Glutamatergic neuron (in vitro differentiated cells): ENCODE data around the gene ZBTB7C. TPM values are rescaled to one million over a fixed set of nuclear protein-coding genes. Genes with fewer than 3 reads are reported as not detected.
A peak's percentile ranks its signal among the peaks of the same experiment; 100 is the strongest.

ENCODE experiments used
- DNase-seq: peaks from one replicate; pipeline ENCODE4 v3.0.0; 2022
- H3K27ac Mint-ChIP-seq: one replicate; pipeline ENCODE4 v1.8.0; 2020; ENCODE audit warnings: mild to moderate bottlenecking, mixed read lengths, inconsistent platforms; ENCODE audit not compliant: unreplicated experiment
- H3K27me3 Mint-ChIP-seq: one replicate; pipeline ENCODE4 v1.8.0; 2020; ENCODE audit warnings: mild to moderate bottlenecking, moderate library complexity, mixed read lengths, inconsistent platforms; ENCODE audit not compliant: unreplicated experiment
- H3K36me3 Mint-ChIP-seq: one replicate; pipeline ENCODE4 v1.8.0; 2020; ENCODE audit warnings: mild to moderate bottlenecking, mixed read lengths, inconsistent platforms; ENCODE audit not compliant: unreplicated experiment
- H3K4me1 Mint-ChIP-seq: one replicate; pipeline ENCODE4 v1.8.0; 2020; ENCODE audit warnings: mild to moderate bottlenecking, low read depth, mixed read lengths, inconsistent platforms; ENCODE audit not compliant: unreplicated experiment
- H3K4me3 Mint-ChIP-seq: one replicate; pipeline ENCODE4 v1.8.0; 2020; ENCODE audit warnings: mild to moderate bottlenecking, mixed read lengths, inconsistent platforms; ENCODE audit not compliant: unreplicated experiment
- H3K9me3 Mint-ChIP-seq: one replicate; pipeline ENCODE4 v1.8.0; 2020; ENCODE audit warnings: mild to moderate bottlenecking, moderate library complexity, mixed read lengths, inconsistent platforms; ENCODE audit not compliant: unreplicated experiment
- total RNA-seq: library from RNA; stranded (reverse); fragmentation: NEBNext Ultra II Directional; extraction: Animal tissue kit (Norgen Biotek cat#: 25700); gene quantifications from one replicate; pipeline ENCODE4 v1.2.1, GENCODE V29; 2021; ENCODE audit not compliant: unreplicated experiment
- TF ChIP-seq, protein P1 (sequence below): fragments of 200-600 bp; sonication (generic); IDR thresholded peaks from one replicate; pipeline ENCODE4 v1.5.0; 2021; ENCODE audit not compliant: partially characterized antibody, unreplicated experiment

The ZBTB7C gene
- total RNA-seq, 1 donor from 2014 or later: 10.6 TPM

DNA sequence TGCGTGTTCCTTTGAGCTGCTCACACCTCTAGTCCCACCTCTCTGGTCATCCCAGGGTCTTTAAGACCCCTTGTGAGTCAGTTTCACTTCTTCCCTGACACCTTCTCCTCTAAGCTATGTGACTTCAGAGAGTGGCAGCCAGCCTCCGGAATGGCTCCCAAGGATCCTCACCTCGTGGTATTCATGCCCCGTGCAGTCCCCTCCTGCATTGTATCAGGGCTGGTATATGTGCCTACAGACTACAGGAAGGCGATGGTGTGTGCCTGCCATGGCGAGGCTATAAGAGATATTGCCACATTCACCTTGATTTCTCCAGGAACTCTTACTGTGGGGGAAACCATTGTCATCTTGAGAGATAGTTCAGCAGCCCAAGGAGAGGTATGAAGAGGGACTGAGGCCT, 350.7 kb downstream of the ZBTB7C start:
- TF ChIP-seq, protein P1, sequence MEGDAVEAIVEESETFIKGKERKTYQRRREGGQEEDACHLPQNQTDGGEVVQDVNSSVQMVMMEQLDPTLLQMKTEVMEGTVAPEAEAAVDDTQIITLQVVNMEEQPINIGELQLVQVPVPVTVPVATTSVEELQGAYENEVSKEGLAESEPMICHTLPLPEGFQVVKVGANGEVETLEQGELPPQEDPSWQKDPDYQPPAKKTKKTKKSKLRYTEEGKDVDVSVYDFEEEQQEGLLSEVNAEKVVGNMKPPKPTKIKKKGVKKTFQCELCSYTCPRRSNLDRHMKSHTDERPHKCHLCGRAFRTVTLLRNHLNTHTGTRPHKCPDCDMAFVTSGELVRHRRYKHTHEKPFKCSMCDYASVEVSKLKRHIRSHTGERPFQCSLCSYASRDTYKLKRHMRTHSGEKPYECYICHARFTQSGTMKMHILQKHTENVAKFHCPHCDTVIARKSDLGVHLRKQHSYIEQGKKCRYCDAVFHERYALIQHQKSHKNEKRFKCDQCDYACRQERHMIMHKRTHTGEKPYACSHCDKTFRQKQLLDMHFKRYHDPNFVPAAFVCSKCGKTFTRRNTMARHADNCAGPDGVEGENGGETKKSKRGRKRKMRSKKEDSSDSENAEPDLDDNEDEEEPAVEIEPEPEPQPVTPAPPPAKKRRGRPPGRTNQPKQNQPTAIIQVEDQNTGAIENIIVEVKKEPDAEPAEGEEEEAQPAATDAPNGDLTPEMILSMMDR: no peak
- peaks cover 10% of the 10 kb centered on the region for H3K27me3 Mint-ChIP-seq
- peaks cover 36% of the 10 kb centered on the region for H3K4me1 Mint-ChIP-seq
- peaks cover 20% of the 10 kb centered on the region for H3K9me3 Mint-ChIP-seq
- no peak overlapping the region for H3K4me3 Mint-ChIP-seq
- no peak for DNase-seq
- no peak overlapping the region for H3K27ac Mint-ChIP-seq
- H3K36me3 Mint-ChIP-seq: no peaks in the 10 kb centered on the region

DNA sequence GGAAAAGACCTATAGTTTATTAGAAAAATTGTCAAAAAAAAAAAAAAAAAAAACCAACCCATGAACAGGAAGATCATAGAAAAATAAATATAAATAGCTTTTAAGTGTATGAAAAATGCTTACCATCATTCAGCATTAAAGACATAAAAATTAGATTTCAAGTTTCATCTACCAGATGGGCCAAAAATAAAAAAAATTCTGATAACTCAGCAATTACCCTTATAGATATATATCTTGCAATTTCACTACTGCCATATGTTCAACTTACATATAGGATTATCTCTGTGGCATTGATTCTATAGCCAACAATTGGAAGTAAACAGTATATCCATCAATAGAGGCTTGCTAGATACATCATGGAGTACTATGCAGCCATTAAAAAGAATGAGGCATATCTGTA, 352.2 kb downstream of the ZBTB7C start:
- TF ChIP-seq, protein P1: no peak
- H3K4me3 Mint-ChIP-seq: no peak overlapping the region
- H3K27ac Mint-ChIP-seq: no peak overlapping the region
- peaks cover 36% of the 10 kb centered on the region for H3K4me1 Mint-ChIP-seq
- H3K27me3 Mint-ChIP-seq: peaks cover 11% of the 10 kb centered on the region
- peaks cover 19% of the 10 kb centered on the region for H3K9me3 Mint-ChIP-seq
- DNase-seq: no peak
- H3K36me3 Mint-ChIP-seq: no peaks in the 10 kb centered on the region

DNA sequence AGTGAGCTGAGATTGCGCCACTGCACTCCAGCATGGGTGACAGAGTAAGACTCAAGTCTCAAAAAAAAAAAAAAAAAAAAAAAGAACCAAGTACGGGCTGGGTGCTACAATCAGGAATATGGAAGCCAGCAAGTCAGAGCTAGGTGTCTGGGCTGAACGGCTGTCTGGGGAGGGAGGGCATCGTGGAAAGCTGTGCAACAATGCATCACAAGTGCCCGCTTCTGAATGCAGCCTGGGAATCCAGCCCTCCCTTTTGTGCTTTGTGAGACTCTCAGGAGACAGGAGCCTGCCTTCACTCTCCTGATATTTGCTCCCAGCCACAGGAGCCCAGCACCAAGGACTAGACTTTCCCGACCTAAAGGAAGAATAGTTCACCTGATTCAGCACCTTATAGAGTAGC, 353.8 kb downstream of the ZBTB7C start:
- Mint-ChIP-seq H3K27me3 (peaks cover 11% of the 10 kb centered on the region), H3K4me3 (no peak overlapping the region), H3K4me1 (peaks cover 35% of the 10 kb centered on the region)

DNA sequence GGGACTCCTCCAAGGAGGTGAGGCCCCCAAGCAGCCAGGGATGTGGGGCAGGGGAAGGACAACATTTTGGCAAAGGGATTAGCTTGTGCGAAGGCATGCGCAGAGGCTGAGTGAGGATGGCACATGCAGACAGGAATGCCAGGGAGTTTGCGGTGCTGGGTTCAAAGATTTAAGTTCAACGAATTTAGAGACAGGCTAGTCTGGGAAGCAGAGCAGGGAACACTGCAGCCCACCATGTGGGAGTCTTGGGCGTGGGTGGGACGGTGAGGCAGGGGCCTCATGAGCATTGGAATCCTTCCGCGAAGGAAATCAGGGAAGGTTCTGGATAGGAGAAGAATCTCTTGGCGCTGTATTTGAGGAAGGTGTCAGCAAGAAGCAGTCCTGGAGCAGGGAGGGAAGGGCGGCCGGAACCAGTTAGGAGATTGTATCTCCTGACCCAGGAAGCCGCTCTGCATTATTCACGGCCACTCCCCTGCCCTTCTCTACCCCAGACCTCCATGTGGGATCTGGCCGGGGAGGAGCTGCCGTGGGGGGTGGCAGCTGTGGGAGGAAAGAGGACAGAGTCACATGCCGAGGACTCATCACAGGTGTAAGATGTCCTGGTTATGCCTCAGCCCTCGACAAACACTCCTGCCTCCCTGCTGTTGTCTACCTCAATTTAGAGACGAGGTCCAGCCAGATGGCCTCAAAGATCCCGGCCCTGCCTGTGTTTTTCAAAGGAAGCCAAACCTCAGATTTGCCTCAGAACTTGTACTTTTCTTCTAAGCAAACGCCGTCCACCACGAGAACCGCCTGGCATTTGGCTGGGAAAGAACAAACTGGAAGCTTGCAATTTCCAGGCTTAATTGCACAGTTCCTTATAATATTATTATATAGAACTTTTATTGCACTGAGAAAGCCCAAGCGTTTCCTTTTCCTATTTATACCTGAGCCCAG, 355.0 kb downstream of the ZBTB7C start:
- no peak overlapping the region for H3K4me3 Mint-ChIP-seq
- peak overlapping the region; percentile 85 for H3K27ac Mint-ChIP-seq
- TF ChIP-seq, protein P1: no peak
- peaks cover 12% of the 10 kb centered on the region for H3K27me3 Mint-ChIP-seq
- H3K36me3 Mint-ChIP-seq: no peaks in the 10 kb centered on the region
- peaks cover 17% of the 10 kb centered on the region for H3K9me3 Mint-ChIP-seq
- DNase-seq: no peak
- peaks cover 26% of the 10 kb centered on the region for H3K4me1 Mint-ChIP-seq

More for the DNA sequence above, 353.8 kb downstream of the ZBTB7C start:
- H3K36me3 Mint-ChIP-seq: no peaks in the 10 kb centered on the region
- peaks cover 17% of the 10 kb centered on the region for H3K9me3 Mint-ChIP-seq
- TF ChIP-seq, protein P1: no peak
- H3K27ac Mint-ChIP-seq: no peak overlapping the region
- no peak for DNase-seq

DNA sequence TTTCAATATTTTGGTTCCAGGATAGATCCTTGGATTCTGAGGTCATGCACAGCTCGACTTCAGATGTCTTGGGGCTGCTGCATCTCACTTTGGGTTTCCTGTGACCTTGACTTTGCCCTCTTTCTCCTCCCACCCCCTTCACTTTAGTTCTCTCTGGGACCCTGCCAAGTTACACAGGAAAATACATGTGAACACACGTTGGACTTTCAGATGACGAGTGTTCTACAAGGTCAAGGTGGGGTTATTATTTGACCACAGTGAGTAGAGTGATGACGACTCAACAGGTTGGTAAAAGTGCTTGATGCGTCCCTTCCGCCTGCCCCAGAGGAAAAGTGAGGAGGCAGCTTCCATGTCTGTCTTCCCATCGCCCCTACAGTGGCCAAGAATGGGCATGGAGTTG, 356.3 kb downstream of the ZBTB7C start:
- TF ChIP-seq, protein P1: no peak
- Mint-ChIP-seq H3K27me3 (peaks cover 12% of the 10 kb centered on the region), H3K27ac (no peak overlapping the region), H3K9me3 (peaks cover 13% of the 10 kb centered on the region), H3K36me3 (no peaks in the 10 kb centered on the region), H3K4me3 (peak overlapping the region; percentile 16), H3K4me1 (peaks cover 21% of the 10 kb centered on the region)
- DNase-seq: no peak
